ENCODE results near the gene YTHDF1.

The YTHDF1 gene

DNA sequence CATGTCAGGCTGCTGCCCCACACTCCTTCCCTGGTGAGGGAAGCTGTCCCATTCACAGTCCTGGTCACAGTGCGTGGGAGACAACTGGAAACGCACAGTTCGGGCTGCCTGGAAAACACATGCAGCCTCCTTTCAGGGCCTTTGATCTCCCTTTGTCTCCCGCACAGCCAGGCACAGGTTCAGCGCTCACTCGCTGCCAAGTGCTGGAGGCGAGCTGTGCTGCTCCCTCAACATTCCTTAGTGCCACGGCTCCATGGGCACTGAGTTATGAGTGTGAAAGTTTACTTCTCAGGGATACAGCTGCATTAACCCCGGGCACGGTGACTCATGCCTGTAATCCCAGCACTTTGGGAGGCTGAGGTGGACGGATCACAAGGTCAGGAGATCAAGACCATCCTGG is 9.1 kb downstream of the YTHDF1 start:
- DNase-seq, result no peak

DNA sequence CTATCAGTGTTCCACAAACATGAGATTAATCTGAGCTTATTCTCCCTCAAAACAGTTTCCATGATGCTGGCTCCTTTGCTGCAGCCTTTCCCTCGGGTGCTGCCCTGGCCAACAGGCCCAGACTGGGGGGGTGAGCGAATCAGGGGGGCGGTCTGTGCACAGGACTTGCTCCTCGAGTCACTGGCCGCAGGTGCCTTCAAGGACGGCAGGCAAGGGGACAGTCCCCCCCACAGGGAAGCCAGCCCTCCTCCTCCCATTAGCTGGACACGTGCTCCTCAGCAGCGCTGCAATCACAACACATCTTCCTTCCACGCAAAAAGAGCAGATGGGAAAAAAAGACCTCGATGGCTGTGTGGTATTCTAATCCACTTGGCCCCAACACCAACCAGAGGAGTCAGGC is 10.0 kb downstream of the YTHDF1 start:
- no peak for DNase-seq

DNA sequence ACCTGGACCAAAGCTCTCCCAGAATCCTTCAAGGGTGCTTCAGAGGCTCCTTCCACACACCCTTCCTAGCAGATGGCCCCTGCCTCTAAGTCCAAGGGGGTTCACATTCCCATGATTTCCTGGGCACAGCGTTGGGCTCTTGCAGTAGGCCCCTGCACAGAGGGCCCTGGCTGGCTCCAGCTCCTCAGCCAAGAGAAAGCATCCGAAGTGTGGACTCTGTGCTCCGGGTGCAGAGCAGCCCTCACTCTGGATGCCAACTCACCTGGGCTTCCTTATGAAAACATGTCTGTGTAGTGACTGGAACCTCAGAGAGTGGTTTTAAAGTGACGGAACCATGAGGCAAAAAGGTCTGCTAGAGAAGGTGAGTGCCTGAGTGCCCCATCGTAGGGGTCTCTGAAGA is 11.6 kb downstream of the YTHDF1 start:
- DNase-seq, result no peak

DNA sequence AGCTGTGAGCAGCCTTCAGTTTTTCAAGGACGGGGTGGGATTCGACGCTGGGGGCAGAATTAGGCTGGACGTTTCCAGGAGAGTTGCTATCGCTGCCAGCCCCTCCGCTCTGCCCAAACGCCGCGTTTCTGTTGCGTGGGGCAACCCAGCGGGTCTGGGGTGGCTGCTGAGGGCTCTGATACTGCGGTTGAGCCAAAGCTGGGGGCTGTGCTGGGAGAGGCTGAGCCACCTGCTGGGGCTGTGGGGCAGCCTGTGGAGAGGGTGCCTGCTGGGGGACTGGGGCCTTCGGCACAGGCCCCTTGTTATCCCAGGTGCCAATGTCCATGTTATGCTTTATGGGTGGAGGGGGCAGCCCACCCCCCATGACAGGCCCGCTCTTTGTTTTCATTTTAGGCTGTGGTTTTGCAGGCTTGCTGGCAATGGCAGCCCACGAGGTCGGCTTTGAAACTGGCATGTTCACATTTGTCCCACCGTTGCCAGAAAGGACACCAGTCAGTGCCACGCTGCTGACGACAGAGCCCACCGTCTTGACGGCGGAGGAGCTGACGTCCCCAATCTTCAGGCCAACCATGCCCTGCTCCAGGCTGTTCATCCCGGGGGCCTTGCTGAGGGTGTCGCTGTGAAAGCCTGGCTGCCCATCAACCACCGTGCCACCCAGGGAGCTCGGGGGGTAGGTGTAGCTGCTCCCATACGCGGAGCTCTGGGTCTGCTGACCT is 13.0 kb downstream of the YTHDF1 start:
- DNase-seq, result no peak

DNA sequence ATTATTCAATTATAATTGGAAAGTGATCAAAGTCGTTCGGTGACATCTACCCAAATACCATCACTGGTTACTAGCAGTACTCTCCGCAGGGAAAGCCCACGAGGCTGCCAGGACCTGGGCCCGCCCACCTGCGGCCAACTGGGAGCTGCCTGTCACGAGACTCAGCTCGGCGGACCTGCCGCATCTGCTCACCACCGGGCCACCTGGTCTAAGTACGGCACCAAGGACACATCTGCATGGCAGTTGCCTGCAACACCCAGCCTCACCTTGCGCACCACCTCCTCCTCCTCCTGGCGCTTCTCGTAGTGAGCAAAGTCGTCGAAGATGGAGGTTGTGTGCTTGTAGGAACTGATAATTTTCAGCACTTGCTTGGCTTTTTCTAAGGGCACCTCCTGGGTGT is 13.9 kb downstream of the YTHDF1 start:
- no peak for DNase-seq

- DNase-seq, result no peak
Observed at GRCh38 chr20:63198606-63199005, 17.3 kb downstream of the YTHDF1 start.

GRCh38 chr20:63196768-63197470 is 19.0 kb downstream of the YTHDF1 start:
- no peak for DNase-seq

- DNase-seq, result no peak
Observed at GRCh38 chr20:63194797-63195173, 21.1 kb downstream of the YTHDF1 start.

DNA sequence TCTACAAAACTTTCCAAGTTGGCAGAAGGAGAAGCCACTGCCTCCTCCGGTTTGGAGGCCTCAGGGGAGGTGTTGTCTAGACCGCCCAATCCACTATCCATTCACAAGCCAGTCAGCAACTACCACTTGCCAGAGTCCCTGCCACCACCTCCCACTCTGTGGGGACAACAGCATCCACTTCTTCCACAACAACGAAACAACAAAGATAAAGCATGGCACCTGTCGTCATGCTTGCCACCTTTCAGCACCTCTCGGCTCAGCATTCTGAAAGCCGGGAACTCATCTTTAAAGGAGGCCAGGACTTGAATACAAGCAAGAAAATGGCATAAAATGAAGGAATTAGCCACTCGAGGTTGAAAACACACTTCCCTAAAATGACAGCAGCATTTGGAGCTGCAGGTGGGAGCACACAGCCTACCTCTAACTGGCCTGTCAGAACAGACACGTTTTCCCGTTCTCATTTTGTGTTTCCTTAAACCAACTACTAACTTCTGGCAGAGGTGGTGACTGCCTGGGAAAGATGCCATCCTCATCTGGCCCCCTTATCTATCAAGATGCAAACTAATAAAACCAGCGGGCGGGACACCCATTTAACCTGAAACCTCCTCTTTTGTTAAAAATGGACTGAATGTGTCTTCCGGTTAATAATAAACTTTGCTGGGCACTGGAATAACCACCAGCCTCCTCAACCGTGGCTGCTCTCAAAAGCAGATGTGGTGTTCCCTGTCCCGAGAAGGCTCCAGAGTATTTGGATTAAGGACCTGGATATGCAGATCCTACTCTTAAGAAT is 21.7 kb downstream of the YTHDF1 start:
- DNase-seq, result no peak

DNA sequence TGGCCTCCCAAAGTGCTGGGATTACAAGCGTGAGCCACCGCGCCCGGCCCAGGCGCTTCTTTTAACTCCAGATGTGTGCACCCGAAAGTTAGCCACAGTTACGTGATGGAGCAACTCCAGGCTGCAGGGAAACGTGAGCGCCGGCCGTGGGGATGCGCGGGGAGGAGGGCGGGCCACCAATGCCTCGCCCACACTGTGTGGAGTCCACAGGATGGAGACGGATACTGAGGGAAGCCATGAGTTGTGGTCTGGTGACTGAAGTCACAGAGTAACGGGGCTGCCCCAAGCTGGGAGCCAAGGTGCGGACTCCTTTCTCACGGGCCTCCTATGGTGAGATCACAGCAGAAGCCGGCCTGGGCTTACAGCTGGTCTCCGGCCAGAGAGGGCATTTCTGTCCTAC is 23.2 kb downstream of the YTHDF1 start:
- no peak for DNase-seq

- peak; percentile 94 for DNase-seq
Observed at GRCh38 chr20:63191400-63191799, 24.5 kb downstream of the YTHDF1 start.

GRCh38 chr20:63190828-63191227 is 25.1 kb downstream of the YTHDF1 start:
- no peak for DNase-seq

- no peak for DNase-seq
Observed at GRCh38 chr20:63189846-63190559, 25.9 kb downstream of the YTHDF1 start.

DNA sequence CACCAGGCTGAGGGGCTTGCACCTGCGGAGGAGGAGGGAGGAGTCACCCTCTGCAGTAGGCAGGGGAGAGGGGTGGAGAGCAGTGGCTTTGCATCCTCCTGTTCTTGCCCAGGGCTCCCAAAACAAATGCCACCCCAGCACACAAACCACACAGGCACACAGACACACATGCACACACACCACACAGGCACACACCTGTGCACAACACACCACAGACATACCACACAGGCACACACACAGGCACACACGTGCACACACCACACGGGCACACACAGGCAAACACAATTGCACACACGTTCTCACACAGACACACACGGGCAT is 26.6 kb downstream of the YTHDF1 start:
- DNase-seq, result no peak

DNA sequence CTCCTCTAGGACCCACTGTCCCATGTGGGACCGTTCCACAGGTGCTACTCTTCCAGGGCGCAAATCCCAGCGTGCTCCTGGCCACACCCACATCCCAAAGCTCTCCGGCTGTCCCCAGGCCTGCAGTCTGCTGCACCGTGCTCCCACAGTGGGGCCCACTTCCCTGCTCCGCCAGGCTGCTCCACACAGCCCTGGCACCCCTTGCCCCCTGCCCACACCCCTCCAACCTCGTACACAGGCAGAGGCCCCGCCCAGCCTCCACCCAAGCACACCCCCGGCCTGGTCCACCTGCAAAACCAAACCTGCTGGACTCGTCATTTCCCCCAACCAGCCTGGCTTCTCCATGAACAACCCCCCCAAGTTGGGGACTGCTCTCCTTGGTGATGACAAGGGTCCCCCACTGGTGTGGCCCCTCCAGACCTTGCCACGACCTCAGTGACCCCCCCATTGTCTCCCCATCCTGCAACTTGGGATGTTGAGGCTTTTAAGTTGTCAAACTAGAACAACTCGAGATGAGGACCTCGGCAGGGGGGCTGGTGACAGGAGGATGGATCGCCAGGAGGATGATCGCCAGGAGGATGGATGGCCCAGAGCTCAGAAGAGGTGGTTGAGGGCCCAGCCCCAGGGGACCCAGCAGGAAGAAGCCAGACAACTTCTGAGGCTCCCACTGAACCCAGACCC is 27.1 kb downstream of the YTHDF1 start:
- no peak for DNase-seq

DNA sequence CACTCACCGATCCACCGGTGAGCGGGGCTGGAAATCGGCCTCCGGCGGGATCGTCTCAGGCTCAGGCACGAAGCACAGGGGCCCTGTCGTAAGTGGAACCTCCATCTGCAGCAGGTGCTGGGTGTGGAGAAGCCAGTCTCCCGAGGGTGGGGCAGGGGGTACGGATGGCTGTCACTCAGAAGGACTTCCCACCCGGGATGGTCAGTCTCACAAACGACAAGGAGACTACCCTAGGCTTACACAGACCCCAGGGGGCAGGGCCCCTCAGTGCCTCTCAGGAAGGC is 27.8 kb downstream of the YTHDF1 start:
- no peak for DNase-seq

DNA sequence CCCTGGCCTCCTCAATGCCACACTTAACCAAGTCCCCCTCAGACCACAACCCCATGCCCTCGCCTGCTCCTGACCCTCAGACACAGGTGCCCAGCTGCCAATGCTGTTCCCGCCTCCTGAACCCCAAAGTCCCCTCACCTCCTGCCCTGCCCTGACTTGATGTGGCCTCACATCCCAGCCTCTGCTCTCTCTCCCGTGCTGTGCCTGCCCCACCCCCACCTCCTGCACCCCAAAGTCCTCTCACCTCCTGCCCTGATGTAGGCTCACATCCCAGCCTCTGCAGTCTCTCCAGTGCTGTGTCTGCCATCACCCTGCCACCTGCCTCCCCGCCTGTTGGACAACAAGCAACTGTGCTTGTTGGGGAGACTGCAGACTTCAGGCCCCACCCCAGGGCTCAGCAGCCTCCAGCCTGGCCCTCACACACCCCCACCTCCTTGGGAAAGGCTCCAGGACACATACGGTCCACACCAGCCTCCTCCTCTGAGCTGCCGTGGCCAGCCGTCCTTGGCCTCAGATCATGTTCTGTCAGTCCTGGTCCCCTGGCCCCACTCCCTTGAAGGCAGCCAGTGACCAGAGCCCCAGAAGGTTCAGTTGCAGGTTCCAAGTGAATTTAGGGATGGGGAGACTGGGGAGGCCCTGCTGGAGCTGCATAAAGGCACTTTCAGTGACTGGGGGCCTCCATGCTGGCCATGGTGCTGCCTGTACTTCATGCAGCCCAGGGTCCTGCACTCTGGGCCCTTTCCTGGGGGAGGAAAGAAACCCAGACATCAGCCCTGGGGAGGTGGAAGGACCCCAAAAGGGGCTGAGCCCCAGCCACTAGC is 28.4 kb downstream of the YTHDF1 start:
- DNase-seq, result no peak

- DNase-seq, result no peak
Observed at GRCh38 chr20:63186528-63187316, 29.2 kb downstream of the YTHDF1 start.

GRCh38 chr20:63186084-63186483 is 29.8 kb downstream of the YTHDF1 start:
- no peak for DNase-seq

GRCh38 chr20:63185215-63185796 is 30.6 kb downstream of the YTHDF1 start:
- no peak for DNase-seq

All from NCI-H1105 treated with DMSO at 0.1 percent for 48 hours (cell line).